Measurements from ENCODE around the gene AAK1. TPM values are rescaled to one million over a fixed set of nuclear protein-coding genes. Genes with fewer than 3 reads are reported as not detected.

AAK1 gene
- total RNA-seq, 1 donor from 2014 or later, result 43.4 TPM

DNA sequence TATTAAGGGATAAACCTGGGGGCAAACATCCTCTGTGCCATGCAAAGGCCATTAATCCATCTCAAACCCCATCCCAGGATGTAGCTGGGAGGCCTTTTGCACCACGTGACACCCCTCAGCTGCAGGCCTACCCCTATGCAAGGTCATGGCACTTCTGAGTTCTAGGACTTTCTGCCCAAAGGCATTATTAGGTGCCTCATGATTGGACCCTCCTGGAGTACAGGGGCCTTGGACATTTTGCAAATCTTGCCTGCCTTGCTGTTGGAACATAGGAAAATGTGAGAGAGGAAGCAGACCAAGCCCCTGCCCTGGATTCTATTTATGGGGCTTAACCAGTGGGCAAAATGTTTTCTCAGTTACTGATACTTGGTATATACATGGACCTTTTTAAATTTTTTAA, 162.1 kb downstream of the AAK1 start:
- Mint-ChIP-seq H3K36me3 (ENCODE audit: insufficient read depth) (peaks cover 5% of the 10 kb centered on the region), H3K9me3 (ENCODE audit: low read depth) (no peaks in the 10 kb centered on the region), H3K4me3 (ENCODE audit: low read depth) (no peak overlapping the region), H3K4me1 (ENCODE audit: low read depth) (peaks cover 23% of the 10 kb centered on the region), H3K27ac (no peak overlapping the region), H3K27me3 (no peaks in the 10 kb centered on the region)
- DNase-seq (ENCODE audit: low spot score, unreplicated experiment), result no peak
- TF ChIP-seq CTCF (IDR thresholded peaks at IDR 0.05; ENCODE audit: unreplicated experiment), result no peak

GRCh38 chr2:69477627-69478026, 165.9 kb downstream of the AAK1 start:
- TF ChIP-seq CTCF (IDR thresholded peaks at IDR 0.05; ENCODE audit: unreplicated experiment), result no peak
- no peaks in the 10 kb centered on the region for H3K27me3 Mint-ChIP-seq
- peaks cover 14% of the 10 kb centered on the region for H3K4me1 Mint-ChIP-seq (ENCODE audit: low read depth)
- H3K36me3 Mint-ChIP-seq (ENCODE audit: insufficient read depth), result peaks cover 13% of the 10 kb centered on the region
- DNase-seq (ENCODE audit: low spot score, unreplicated experiment), result no peak
- no peak overlapping the region for H3K27ac Mint-ChIP-seq
- H3K4me3 Mint-ChIP-seq (ENCODE audit: low read depth), result no peak overlapping the region
- H3K9me3 Mint-ChIP-seq (ENCODE audit: low read depth), result no peaks in the 10 kb centered on the region

DNA sequence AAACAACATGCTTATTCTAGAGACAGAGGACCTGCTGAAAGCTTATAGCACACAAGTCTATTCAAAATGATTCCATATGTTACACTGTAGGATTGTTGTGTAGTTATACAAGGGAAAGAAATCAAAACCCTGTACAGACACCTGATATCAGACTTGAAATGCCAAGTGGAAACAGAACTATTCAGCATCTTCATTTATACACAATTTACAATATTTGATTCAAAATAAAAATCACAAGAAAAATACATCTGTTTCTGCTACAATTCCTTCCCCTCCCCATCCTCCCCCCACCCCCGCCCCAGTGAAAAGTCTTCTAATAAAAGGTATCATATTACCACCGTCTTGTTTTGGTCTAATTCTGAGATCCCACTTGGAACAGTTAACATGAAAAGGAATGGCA, 168.9 kb downstream of the AAK1 start:
- TF ChIP-seq CTCF (IDR thresholded peaks at IDR 0.05; ENCODE audit: unreplicated experiment), result no peak
- Mint-ChIP-seq H3K36me3 (ENCODE audit: insufficient read depth) (peaks cover 13% of the 10 kb centered on the region), H3K4me1 (ENCODE audit: low read depth) (peaks cover 12% of the 10 kb centered on the region), H3K27me3 (no peaks in the 10 kb centered on the region), H3K27ac (no peak overlapping the region), H3K4me3 (ENCODE audit: low read depth) (no peak overlapping the region), H3K9me3 (ENCODE audit: low read depth) (no peaks in the 10 kb centered on the region)
- no peak for DNase-seq (ENCODE audit: low spot score, unreplicated experiment)

DNA sequence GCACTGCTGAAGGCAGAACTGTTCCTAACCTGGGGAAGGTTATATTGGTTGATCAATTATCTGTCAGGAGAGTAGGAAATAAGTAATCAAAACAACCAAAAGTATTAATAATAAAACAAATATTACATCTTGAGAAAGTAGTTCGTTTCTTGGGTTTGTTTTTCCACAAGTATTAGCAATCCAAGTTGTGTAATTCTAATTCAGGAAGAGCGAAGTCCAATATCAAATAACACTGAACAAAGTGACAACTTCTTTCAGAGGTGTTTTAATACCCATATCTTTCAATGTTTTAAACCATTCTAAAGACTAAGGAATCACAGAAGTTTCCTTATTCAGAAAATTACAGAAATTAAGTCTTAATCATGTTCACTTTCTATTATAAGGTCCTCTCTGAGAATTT, 171.7 kb downstream of the AAK1 start:
- Mint-ChIP-seq H3K27ac (no peak overlapping the region), H3K27me3 (no peaks in the 10 kb centered on the region), H3K9me3 (ENCODE audit: low read depth) (no peaks in the 10 kb centered on the region), H3K36me3 (ENCODE audit: insufficient read depth) (peaks cover 11% of the 10 kb centered on the region), H3K4me1 (ENCODE audit: low read depth) (peaks cover 12% of the 10 kb centered on the region), H3K4me3 (ENCODE audit: low read depth) (no peak overlapping the region)
- TF ChIP-seq CTCF (IDR thresholded peaks at IDR 0.05; ENCODE audit: unreplicated experiment), result no peak
- DNase-seq (ENCODE audit: low spot score, unreplicated experiment), result no peak

DNA sequence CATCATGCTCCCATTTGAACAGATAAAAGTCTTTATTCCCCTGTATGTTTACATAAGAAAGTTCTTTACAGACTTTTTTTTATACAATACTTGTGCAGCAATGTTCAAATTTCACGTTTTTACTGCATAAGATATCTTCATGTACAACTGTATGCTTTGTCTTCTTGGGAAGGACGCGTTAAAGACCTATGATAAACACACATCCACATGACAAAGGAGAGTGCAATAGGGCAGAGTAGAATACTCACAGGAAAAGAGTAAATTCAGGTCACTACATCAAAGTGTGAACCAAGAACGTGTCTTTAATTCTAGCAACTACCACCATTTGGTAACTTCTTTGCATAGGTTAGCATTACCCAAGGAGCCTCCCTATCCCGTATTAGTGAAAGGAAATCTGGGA, 172.6 kb downstream of the AAK1 start:
- no peak overlapping the region for H3K4me3 Mint-ChIP-seq (ENCODE audit: low read depth)
- H3K27me3 Mint-ChIP-seq, result no peaks in the 10 kb centered on the region
- DNase-seq (ENCODE audit: low spot score, unreplicated experiment), result no peak
- H3K27ac Mint-ChIP-seq, result no peak overlapping the region
- H3K4me1 Mint-ChIP-seq (ENCODE audit: low read depth), result peaks cover 12% of the 10 kb centered on the region
- no peak for TF ChIP-seq CTCF (IDR thresholded peaks at IDR 0.05; ENCODE audit: unreplicated experiment)
- H3K9me3 Mint-ChIP-seq (ENCODE audit: low read depth), result no peaks in the 10 kb centered on the region
- peaks cover 11% of the 10 kb centered on the region for H3K36me3 Mint-ChIP-seq (ENCODE audit: insufficient read depth)
